Esophagus muscularis mucosa (tissue), 4 donors: ENCODE measurements around the gene KIR3DL2. TPM values are rescaled to one million over a fixed set of nuclear protein-coding genes. Genes with fewer than 3 reads are reported as not detected.

Experiments used
- DNase-seq: peaks from one replicate; pipeline ENCODE4 v3.0.0-alpha.2; 2017; ENCODE audit errors: extremely low spot score
- H3K27ac ChIP-seq, 4 donors: fragments of 200-600 bp; sonication (generic); replicated peaks in 1 of 4; 1 replicate in 3 of 4; 2 replicates in 1 of 4; pipeline ENCODE4 v1.5.1; 2016 to 2019; ENCODE audit warnings: mild to moderate bottlenecking in 1 of 4
- H3K27me3 ChIP-seq, 4 donors: fragments of 200-600 bp; sonication (generic); one replicate each; pipeline versions ENCODE4 v1.5.1 to v1.6.0; 2016 to 2019
- H3K36me3 ChIP-seq, 4 donors: fragments of 200-600 bp; sonication (generic); one replicate each; pipeline ENCODE4 v1.5.1; 2016 to 2019
- H3K4me1 ChIP-seq, 4 donors: fragments of 200-600 bp; sonication (generic); one replicate each; pipeline ENCODE4 v1.5.1; 2016 to 2019
- H3K4me3 ChIP-seq, 4 donors: fragments of 200-600 bp; sonication (generic); 1 replicate in 2 of 4; 2 replicates in 2 of 4; pipeline ENCODE4 v1.5.1; 2016 to 2019; ENCODE audit warnings: mild to moderate bottlenecking in 4 of 4, moderate library complexity in 1 of 4
- H3K9me3 ChIP-seq, 4 donors: fragments of 200-600 bp; sonication (generic); 1 replicate in 3 of 4; 2 replicates in 1 of 4; pipeline ENCODE4 v1.5.1; 2016 to 2019
- CTCF ChIP-seq, 3 experiments: fragments of 200-600 bp in 2 of 3; fragments of 450-650 bp in 1 of 3; sonication (generic) in 2 of 3; IDR thresholded peaks; one replicate each; pipeline ENCODE4 v1.5.1; 2017 to 2019; ENCODE audit warnings: antibody characterized with exemption in 3 of 3, mild to moderate bottlenecking in 2 of 3, moderate library complexity in 1 of 3
- EP300 ChIP-seq: sonication (generic); formaldehyde crosslinking; IDR thresholded peaks from one replicate; pipeline ENCODE4 v1.6.1; 2017; ENCODE audit warnings: antibody characterized with exemption
- POLR2A ChIP-seq: fragments of 450-650 bp; IDR thresholded peaks from one replicate; pipeline ENCODE4 v1.6.1; 2017; ENCODE audit warnings: antibody characterized with exemption, moderate library complexity, mild to moderate bottlenecking, low read depth
- POLR2AphosphoS5 ChIP-seq, 2 donors: sonication (generic); formaldehyde crosslinking; IDR thresholded peaks; one replicate each; pipeline ENCODE4 v1.6.1; 2017; ENCODE audit warnings: antibody characterized with exemption in 2 of 2
- WGBS: methylation state at CpG from one replicate; pipeline ENCODE4 v1.1.5; 2018; 5-methylcytosine and 5-hydroxymethylcytosine counted together
- intact Hi-C: fragments of 100-400 bp; cut with DNase I; formaldehyde crosslinking; loops from one replicate; pipeline ENCODE4 v1.15.1; 2023
- total RNA-seq, 4 donors: library from RNA; depleted of rRNA; stranded (reverse); fragments of >200 nt; gene quantifications; one replicate each; pipeline versions ENCODE4 v1.1.0 to v1.2.1, GENCODE V29; 2016

Gene KIR3DL2
- total RNA-seq, 4 donors from 2014 or later: not detected

- H3K4me3 ChIP-seq: no peak overlapping the region
- no peak for TF ChIP-seq EP300
- no peak for TF ChIP-seq POLR2AphosphoS5 (IDR thresholded peaks at IDR 0.05)
- no peak for TF ChIP-seq POLR2A
- TF ChIP-seq CTCF (IDR thresholded peaks at IDR 0.05): no peak
- H3K36me3 ChIP-seq: no peaks in the 10 kb centered on the region
- H3K27ac ChIP-seq: no peak overlapping the region
- no peaks in the 10 kb centered on the region for H3K4me1 ChIP-seq
- no peak for DNase-seq
- WGBS: 70% methylated on average over 3 of the region's 3 CpGs
- H3K9me3 ChIP-seq: no peaks in the 10 kb centered on the region
- intact Hi-C loops: no loop called here
- peaks cover 0 to 6% (median 0%) of the 10 kb centered on the region in 4 donors for H3K27me3 ChIP-seq
Measured at GRCh38 chr19:54871696-54872095, 21.5 kb downstream of the KIR3DL2 start.

DNA sequence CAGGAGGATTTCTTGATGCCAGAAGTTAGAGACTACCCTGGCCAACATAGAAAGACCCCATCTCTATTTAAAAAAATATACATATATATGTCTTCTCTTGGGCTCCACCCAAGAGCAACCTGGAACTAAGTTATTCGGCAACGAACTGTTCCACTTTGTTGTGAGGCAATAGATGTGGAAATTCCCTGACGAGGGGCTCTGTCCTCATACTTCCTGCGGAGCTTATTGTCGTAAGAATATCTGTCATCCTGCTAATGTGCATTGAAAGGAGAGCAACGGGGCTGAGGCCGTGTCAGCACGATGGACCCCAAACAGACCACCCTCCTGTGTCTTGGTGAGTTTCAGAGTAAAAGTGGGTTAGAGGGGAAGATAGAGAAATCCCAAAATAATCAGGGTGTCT, 23.7 kb downstream of the KIR3DL2 start, which contains the start of gene FCAR:
Gene FCAR, plus strand, starts transcription at position 246 of the 400 bp plus-strand sequence. Its CDS starts 55 bp downstream, at position 301.
- H3K36me3 ChIP-seq: no peaks in the 10 kb centered on the region
- no peak for DNase-seq
- no peak within 1 kb of the TSS for H3K4me3 ChIP-seq
- H3K27me3 ChIP-seq: peaks cover 0 to 6% (median 0%) of the 10 kb centered on the region in 4 donors
- WGBS: 75% methylated on average over 8 of the region's 8 CpGs
- no peaks in the 10 kb centered on the region for H3K4me1 ChIP-seq
- TF ChIP-seq CTCF (IDR thresholded peaks at IDR 0.05) (no peak), POLR2AphosphoS5 (IDR thresholded peaks at IDR 0.05) (no peak), POLR2A (no peak), EP300 (no peak)
- H3K27ac ChIP-seq: no peak within 1 kb of the TSS
- intact Hi-C loops: no loop called here
- H3K9me3 ChIP-seq: no peaks in the 10 kb centered on the region

DNA sequence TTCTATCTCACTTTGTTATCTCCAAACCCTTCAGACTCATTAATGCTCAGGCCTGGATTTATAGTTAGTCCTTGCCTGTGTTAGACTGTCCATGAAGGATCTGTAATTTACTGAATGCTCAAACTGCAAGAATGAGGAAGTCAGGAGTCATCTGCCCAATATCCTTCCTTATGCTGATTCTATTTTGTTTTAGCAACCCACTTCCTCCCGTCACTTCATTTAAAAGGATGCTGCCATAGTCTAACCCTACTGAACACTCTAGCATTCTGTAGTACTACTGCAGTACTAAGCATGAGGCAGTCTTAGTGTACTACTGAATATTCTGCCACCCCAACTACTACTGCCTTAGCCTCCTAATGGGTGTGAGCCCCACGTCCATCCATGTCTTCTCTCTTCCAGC, 25.3 kb downstream of the KIR3DL2 start:
- H3K9me3 ChIP-seq: no peaks in the 10 kb centered on the region
- H3K27me3 ChIP-seq: peaks cover 0 to 10% (median 0%) of the 10 kb centered on the region in 4 donors
- H3K27ac ChIP-seq: no peak overlapping the region
- no peaks in the 10 kb centered on the region for H3K36me3 ChIP-seq
- 56% methylated on average over 2 of the region's 2 CpGs for WGBS
- no peak for DNase-seq
- intact Hi-C loops: no loop called here
- no peak for TF ChIP-seq CTCF (IDR thresholded peaks at IDR 0.05)
- TF ChIP-seq POLR2AphosphoS5 (IDR thresholded peaks at IDR 0.05): no peak
- TF ChIP-seq EP300: no peak
- TF ChIP-seq POLR2A: no peak
- no peaks in the 10 kb centered on the region for H3K4me1 ChIP-seq
- no peak overlapping the region for H3K4me3 ChIP-seq

GRCh38 chr19:54877471-54877870, 27.2 kb downstream of the KIR3DL2 start:
- no peaks in the 10 kb centered on the region for H3K36me3 ChIP-seq
- TF ChIP-seq POLR2AphosphoS5 (IDR thresholded peaks at IDR 0.05): no peak
- no peak for TF ChIP-seq CTCF (IDR thresholded peaks at IDR 0.05)
- TF ChIP-seq POLR2A: no peak
- no peak for TF ChIP-seq EP300
- DNase-seq: no peak
- H3K4me3 ChIP-seq: no peak overlapping the region
- intact Hi-C loops: no loop called here
- no peak overlapping the region for H3K27ac ChIP-seq
- peaks cover 0 to 22% (median 0%) of the 10 kb centered on the region in 4 donors for H3K27me3 ChIP-seq
- 55% methylated on average over 3 of the region's 3 CpGs for WGBS
- H3K9me3 ChIP-seq: no peaks in the 10 kb centered on the region
- no peaks in the 10 kb centered on the region for H3K4me1 ChIP-seq

DNA sequence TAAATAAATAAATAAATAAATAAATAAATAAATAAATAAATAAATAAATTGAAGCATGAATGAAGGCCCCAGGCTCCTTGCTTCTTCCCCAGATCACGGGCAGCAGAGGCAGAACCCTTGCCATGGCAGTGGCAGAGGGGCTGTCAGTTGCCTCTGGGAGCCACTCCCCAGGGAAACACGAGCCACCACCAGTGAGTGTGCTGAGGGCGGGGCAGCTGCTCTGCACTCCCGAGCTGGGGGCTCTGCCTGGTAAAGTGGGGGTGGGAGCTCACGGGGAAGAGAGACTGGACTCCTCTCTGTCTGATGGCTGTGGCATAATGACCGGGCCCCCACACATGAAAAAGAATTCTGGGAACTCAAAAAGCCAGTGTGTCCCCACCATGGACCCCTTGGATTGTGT, 31.6 kb downstream of the KIR3DL2 start:
- Histone ChIP-seq H3K4me3 (no peak overlapping the region), H3K36me3 (no peaks in the 10 kb centered on the region), H3K27me3 (peaks cover 0 to 57% (median 0%) of the 10 kb centered on the region in 4 donors), H3K27ac (no peak overlapping the region), H3K4me1 (no peaks in the 10 kb centered on the region), H3K9me3 (no peaks in the 10 kb centered on the region)
- WGBS: 67% methylated on average over 5 of the region's 6 CpGs
- no peak for TF ChIP-seq POLR2A
- TF ChIP-seq EP300: no peak
- TF ChIP-seq CTCF (IDR thresholded peaks at IDR 0.05): no peak
- TF ChIP-seq POLR2AphosphoS5 (IDR thresholded peaks at IDR 0.05): no peak
- intact Hi-C loops: no loop called here
- DNase-seq: no peak
